HEK293T (cell line): ENCODE measurements around the gene HOXA9.

Source experiments
- CTCF ChIA-PET: fragments of 350-600 bp; formaldehyde crosslinking; extraction: SDS; loops from one replicate; lab custom pipeline; 2021; ENCODE audit warnings: antibody characterized with exemption, inconsistent platforms; lab: Yijun Ruan, JAX
- POLR2A ChIA-PET: fragments of 350-600 bp; formaldehyde crosslinking; extraction: SDS; loops from one replicate; lab custom pipeline; 2020; ENCODE audit warnings: antibody characterized with exemption, inconsistent platforms; lab: Yijun Ruan, JAX
- DNase-seq: peaks from one replicate; pipeline ENCODE4 v3.0.0; 2012; ENCODE audit warnings: mixed read lengths; ENCODE audit errors: extremely low spot score
- ARNT ChIP-seq: fragments of 450-650 bp; IDR thresholded peaks from 2 replicates; pipeline ENCODE4 v1.6.1; 2017; ENCODE audit warnings: mild to moderate bottlenecking
- BHLHE40 ChIP-seq: fragments of 450-650 bp; IDR thresholded peaks from 2 replicates; pipeline ENCODE4 v1.6.1; 2016; ENCODE audit warnings: mild to moderate bottlenecking, moderate library complexity, borderline replicate concordance
- CTBP1 ChIP-seq: fragments of 450-650 bp; IDR thresholded peaks from 2 replicates; pipeline ENCODE4 v1.6.1; 2016; ENCODE audit warnings: borderline replicate concordance
- ELF4 ChIP-seq: fragments of 450-650 bp; IDR thresholded peaks from 2 replicates; pipeline ENCODE4 v1.6.1; 2017; ENCODE audit warnings: antibody characterized with exemption
- FOXA1 ChIP-seq: fragments of 450-650 bp; IDR thresholded peaks from 2 replicates; pipeline ENCODE4 v1.6.1; 2016; ENCODE audit warnings: mild to moderate bottlenecking
- FOXK2 ChIP-seq: fragments of 450-650 bp; IDR thresholded peaks from 2 replicates; pipeline ENCODE4 v1.6.1; 2016; ENCODE audit warnings: mild to moderate bottlenecking
- FOXM1 ChIP-seq: fragments of 450-650 bp; IDR thresholded peaks from 2 replicates; pipeline ENCODE4 v1.6.1; 2017; ENCODE audit warnings: mild to moderate bottlenecking, borderline replicate concordance
- HDGF ChIP-seq: fragments of 450-650 bp; IDR thresholded peaks from 2 replicates; pipeline ENCODE4 v1.6.1; 2017; ENCODE audit warnings: antibody characterized with exemption, borderline replicate concordance
- L3MBTL2 ChIP-seq: fragments of 450-650 bp; conservative IDR thresholded peaks from 2 replicates; pipeline ENCODE4 v1.6.1; 2016; ENCODE audit warnings: mild to moderate bottlenecking
- LEF1 ChIP-seq: fragments of 450-650 bp; IDR thresholded peaks from 2 replicates; pipeline ENCODE4 v1.6.1; 2017; ENCODE audit warnings: mild to moderate bottlenecking, borderline replicate concordance
- NFRKB ChIP-seq: fragments of 450-650 bp; IDR thresholded peaks from 2 replicates; pipeline ENCODE4 v1.6.1; 2016; ENCODE audit warnings: mild to moderate bottlenecking, moderate library complexity
- PKNOX1 ChIP-seq: fragments of 450-650 bp; IDR thresholded peaks from 2 replicates; pipeline ENCODE4 v1.6.1; 2016
- SP1 ChIP-seq: fragments of 450-650 bp; IDR thresholded peaks from 2 replicates; pipeline ENCODE4 v1.6.1; 2017
- SUZ12 ChIP-seq: fragments of 450-650 bp; IDR thresholded peaks from 2 replicates; pipeline ENCODE4 v1.6.1; 2016; ENCODE audit warnings: mild to moderate bottlenecking
- TARDBP ChIP-seq: fragments of 450-650 bp; IDR thresholded peaks from 2 replicates; pipeline ENCODE4 v1.6.1; 2016
- ZNF384 ChIP-seq: fragments of 450-650 bp; IDR thresholded peaks from 2 replicates; pipeline ENCODE4 v1.6.1; 2016

The HOXA9 gene

GRCh38 chr7:27166531-27167505 is 1.5 kb upstream of the HOXA9 start:
- DNase-seq: no peak
- ChIA-PET CTCF (no interaction called here), POLR2A (interaction anchor here (0.9 to 13.6 kb wide), 13 partner anchors 10 to 970 kb away, joined by 3 to 367 read pairs (median 7); partner anchors contain the start of genes HOXA11, HOXA3, HOXA5 and HOXA6)
- TF ChIP-seq LEF1 (no peak), FOXK2 (no peak), HDGF (no peak), L3MBTL2 (no peak), CTBP1 (no peak), ELF4 (no peak), FOXM1 (no peak)

- DNase-seq: no peak
- ChIA-PET POLR2A (interaction anchor here (0.6 to 12.4 kb wide), 14 partner anchors 9 to 969 kb away, joined by 3 to 215 read pairs (median 4); partner anchors contain the start of genes HOXA11, HOXA3, HOXA5 and HOXA7), CTCF (no interaction called here)
- TF ChIP-seq ELF4: 0 out of 2 replicates have a peak, but pooled peaks have one; percentile 10
- TF ChIP-seq FOXK2: no peak
- TF ChIP-seq SUZ12: no peak
Measured at GRCh38 chr7:27165996-27166530, 726 bp upstream of the HOXA9 start.

GRCh38 chr7:27164367-27165088 is 809 bp downstream of the HOXA9 start:
- no peak for DNase-seq
- TF ChIP-seq TARDBP: no peak
- no peak for TF ChIP-seq SUZ12
- no peak for TF ChIP-seq NFRKB
- TF ChIP-seq ELF4: no peak
- no peak for TF ChIP-seq FOXM1
- TF ChIP-seq SP1: no peak
- TF ChIP-seq LEF1: no peak
- no peak for TF ChIP-seq FOXA1
- TF ChIP-seq L3MBTL2: no peak
- no peak for TF ChIP-seq ZNF384
- TF ChIP-seq FOXK2: no peak
- TF ChIP-seq BHLHE40: no peak
- no peak for TF ChIP-seq CTBP1
- TF ChIP-seq HDGF: no peak
- no peak for TF ChIP-seq PKNOX1
- no peak for TF ChIP-seq ARNT
- CTCF ChIA-PET: no interaction called here
- POLR2A ChIA-PET: interaction anchor here (0.6 to 3.9 kb wide), 7 partner anchors 10 to 21 kb away, joined by 3 to 33 read pairs (median 4); partner anchors contain the start of genes HOXA10, HOXA11, HOXA3 and HOXA5

- ChIA-PET CTCF (no interaction called here), POLR2A (interaction anchor here (0.6 to 3.9 kb wide), 7 partner anchors 11 to 21 kb away, joined by 3 to 33 read pairs (median 4); partner anchors contain the start of genes HOXA10, HOXA11, HOXA3 and HOXA5)
- TF ChIP-seq CTBP1 (no peak), ARNT (no peak), SP1 (no peak), LEF1 (no peak)
- no peak for DNase-seq
Measured at GRCh38 chr7:27164045-27164366, 1.3 kb downstream of the HOXA9 start.

GRCh38 chr7:27163288-27164044 is 1.9 kb downstream of the HOXA9 start:
- CTCF ChIA-PET: interaction anchor here (2.4 to 3.5 kb wide), 3 partner anchors 16 to 794 kb away, joined by 11 to 23 read pairs (median 20); partner anchors contain the start of gene HOXA5
- DNase-seq: no peak
- TF ChIP-seq TARDBP: no peak
- no peak for TF ChIP-seq PKNOX1
- no peak for TF ChIP-seq ELF4
- TF ChIP-seq BHLHE40: no peak
- POLR2A ChIA-PET: interaction anchor here (0.6 to 3.9 kb wide), 10 partner anchors 9 to 965 kb away, joined by 3 to 45 read pairs (median 4); partner anchors contain the start of genes HOXA10, HOXA11, HOXA3 and HOXA5

- POLR2A ChIA-PET: interaction anchor here (0.5 to 3.9 kb wide), 10 partner anchors 10 to 964 kb away, joined by 3 to 45 read pairs (median 4); partner anchors contain the start of genes HOXA10, HOXA11, HOXA3 and HOXA5
- CTCF ChIA-PET: interaction anchor here (0.7 to 3.5 kb wide), 6 partner anchors 13 to 793 kb away, joined by 3 to 23 read pairs (median 10); partner anchors contain the start of gene HOXA5
- TF ChIP-seq PKNOX1 (peak; percentile 56), ELF4 (no peak)
- no peak for DNase-seq
Measured at GRCh38 chr7:27162561-27163287, 2.6 kb downstream of the HOXA9 start.
